ENCODE results near the gene SYTL2. TPM values are rescaled to one million over a fixed set of nuclear protein-coding genes. Genes with fewer than 3 reads are reported as not detected.

The SYTL2 gene
- total RNA-seq, 1 donor from 2014 or later = 25.1 TPM

GRCh38 chr11:85709941-85710702 is 100.8 kb downstream of the SYTL2 start:
- H3K4me1 Mint-ChIP-seq (ENCODE audit: low read depth) = peaks cover 12% of the 10 kb centered on the region
- no peak for DNase-seq (ENCODE audit: low spot score)
- H3K27me3 Mint-ChIP-seq (ENCODE audit: low read depth) = no peaks in the 10 kb centered on the region
- H3K27ac Mint-ChIP-seq (ENCODE audit: unreplicated experiment) = no peak overlapping the region
- no peaks in the 10 kb centered on the region for H3K9me3 Mint-ChIP-seq (ENCODE audit: low read depth)
- TF ChIP-seq CTCF (IDR thresholded peaks at IDR 0.05) = no peak
- peaks cover 3% of the 10 kb centered on the region for H3K36me3 Mint-ChIP-seq (ENCODE audit: low read depth)
- no peak overlapping the region for H3K4me3 Mint-ChIP-seq (ENCODE audit: unreplicated experiment)

DNA sequence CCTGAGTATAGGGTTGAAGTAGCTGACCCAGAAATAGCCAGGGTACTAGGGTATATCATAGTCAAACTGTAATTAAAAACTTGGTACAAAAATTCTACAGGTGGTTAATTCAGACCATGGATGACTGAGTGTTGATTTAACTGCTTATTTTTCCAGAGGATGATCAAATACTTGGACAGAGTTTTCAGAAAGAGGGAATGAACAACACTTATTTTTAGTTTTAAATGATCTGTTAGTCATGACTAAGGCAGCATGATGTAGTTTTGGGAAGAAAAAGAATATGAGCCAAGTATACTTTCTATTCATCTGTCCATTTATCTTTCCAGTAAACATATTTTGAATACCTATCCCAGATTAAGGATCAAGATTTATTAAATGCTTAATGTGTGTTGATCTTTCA is 105.1 kb downstream of the SYTL2 start:
- Mint-ChIP-seq H3K4me1 (ENCODE audit: low read depth) (peaks cover 15% of the 10 kb centered on the region), H3K27me3 (ENCODE audit: low read depth) (no peaks in the 10 kb centered on the region), H3K36me3 (ENCODE audit: low read depth) (peaks cover 17% of the 10 kb centered on the region), H3K4me3 (ENCODE audit: unreplicated experiment) (no peak overlapping the region), H3K27ac (ENCODE audit: unreplicated experiment) (peak overlapping the region; percentile 46), H3K9me3 (ENCODE audit: low read depth) (peaks cover 11% of the 10 kb centered on the region)
- no peak for TF ChIP-seq CTCF (IDR thresholded peaks at IDR 0.05)
- DNase-seq (ENCODE audit: low spot score) = no peak

- H3K36me3 Mint-ChIP-seq (ENCODE audit: low read depth) = peaks cover 17% of the 10 kb centered on the region
- H3K27ac Mint-ChIP-seq (ENCODE audit: unreplicated experiment) = no peak overlapping the region
- H3K27me3 Mint-ChIP-seq (ENCODE audit: low read depth) = no peaks in the 10 kb centered on the region
- no peak for DNase-seq (ENCODE audit: low spot score)
- peaks cover 13% of the 10 kb centered on the region for H3K4me1 Mint-ChIP-seq (ENCODE audit: low read depth)
- H3K4me3 Mint-ChIP-seq (ENCODE audit: unreplicated experiment) = no peak overlapping the region
- no peak for TF ChIP-seq CTCF (IDR thresholded peaks at IDR 0.05)
- peaks cover 11% of the 10 kb centered on the region for H3K9me3 Mint-ChIP-seq (ENCODE audit: low read depth)
Measured at GRCh38 chr11:85704967-85705366, 106.0 kb downstream of the SYTL2 start.

DNA sequence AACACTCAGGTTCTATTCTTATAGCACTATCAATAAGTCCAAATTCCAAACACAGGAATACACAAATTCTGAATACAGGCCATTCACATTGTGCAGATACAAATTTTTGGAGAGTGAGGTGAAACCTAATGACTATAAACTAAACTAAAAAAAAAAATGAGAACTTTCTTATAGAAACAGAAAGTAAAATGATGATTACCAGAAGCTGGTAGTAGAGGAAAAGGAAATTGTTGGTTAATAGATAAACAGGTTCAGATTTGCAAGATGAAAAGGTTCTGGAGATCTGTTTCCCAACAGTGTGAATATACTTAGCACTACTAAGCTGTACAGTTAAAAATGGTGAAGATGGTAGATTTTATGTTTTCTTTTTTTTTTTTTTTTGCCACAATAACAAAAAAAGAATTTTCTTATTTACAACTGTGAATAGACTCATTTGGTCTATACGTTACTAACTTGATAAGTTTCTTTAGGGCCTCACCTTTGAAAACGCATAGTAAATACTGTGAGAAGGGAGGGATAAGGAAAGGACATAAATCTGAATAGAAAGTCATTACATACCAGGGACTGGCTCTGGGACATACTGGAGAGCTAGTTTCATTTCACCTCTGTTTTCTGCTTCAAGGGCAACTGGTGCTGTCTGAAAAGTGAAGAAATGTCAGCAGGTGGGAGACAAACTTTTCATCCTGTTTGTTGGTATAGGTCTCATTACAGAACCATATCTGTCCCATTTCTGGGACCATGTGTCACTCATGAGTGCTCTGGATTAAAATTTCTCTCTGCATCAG is 110.8 kb downstream of the SYTL2 start:
- H3K36me3 Mint-ChIP-seq (ENCODE audit: low read depth) = peaks cover 17% of the 10 kb centered on the region
- no peak overlapping the region for H3K4me3 Mint-ChIP-seq (ENCODE audit: unreplicated experiment)
- no peaks in the 10 kb centered on the region for H3K27me3 Mint-ChIP-seq (ENCODE audit: low read depth)
- peaks cover 11% of the 10 kb centered on the region for H3K9me3 Mint-ChIP-seq (ENCODE audit: low read depth)
- H3K27ac Mint-ChIP-seq (ENCODE audit: unreplicated experiment) = no peak overlapping the region
- peaks cover 10% of the 10 kb centered on the region for H3K4me1 Mint-ChIP-seq (ENCODE audit: low read depth)
- DNase-seq (ENCODE audit: low spot score) = no peak
- TF ChIP-seq CTCF (IDR thresholded peaks at IDR 0.05) = no peak

- no peaks in the 10 kb centered on the region for H3K27me3 Mint-ChIP-seq (ENCODE audit: low read depth)
- TF ChIP-seq CTCF (IDR thresholded peaks at IDR 0.05) = no peak
- H3K4me3 Mint-ChIP-seq (ENCODE audit: unreplicated experiment) = no peak overlapping the region
- no peak overlapping the region for H3K27ac Mint-ChIP-seq (ENCODE audit: unreplicated experiment)
- DNase-seq (ENCODE audit: low spot score) = no peak
- H3K36me3 Mint-ChIP-seq (ENCODE audit: low read depth) = peaks cover 9% of the 10 kb centered on the region
- peaks cover 15% of the 10 kb centered on the region for H3K4me1 Mint-ChIP-seq (ENCODE audit: low read depth)
- peaks cover 8% of the 10 kb centered on the region for H3K9me3 Mint-ChIP-seq (ENCODE audit: low read depth)
Measured at GRCh38 chr11:85698195-85698594, 112.7 kb downstream of the SYTL2 start.
